Astrocyte of the spinal cord (primary cell): ENCODE measurements around the gene ACOX3.

Source experiments
- DNase-seq: peaks from one replicate; pipeline ENCODE4 v3.0.0; 2011; ENCODE audit warnings: low read depth, low spot score
- H3K4me3 ChIP-seq: 2 replicates; pipeline ENCODE4 v1.5.1; 2011; ENCODE audit warnings: low read depth, mild to moderate bottlenecking, low read length, moderate library complexity
- in situ Hi-C: cut with HindIII; loops from 2 replicates; pipeline ENCODE4 v1.10.0; 2017; ENCODE audit warnings: low sequenced_read_pairs
- TF ChIP-seq, protein P1 (sequence below): IDR thresholded peaks from 2 replicates; pipeline ENCODE4 v1.5.1; 2012; ENCODE audit warnings: low read depth, mild to moderate bottlenecking, low read length, inconsistent platforms

ACOX3 gene

DNA sequence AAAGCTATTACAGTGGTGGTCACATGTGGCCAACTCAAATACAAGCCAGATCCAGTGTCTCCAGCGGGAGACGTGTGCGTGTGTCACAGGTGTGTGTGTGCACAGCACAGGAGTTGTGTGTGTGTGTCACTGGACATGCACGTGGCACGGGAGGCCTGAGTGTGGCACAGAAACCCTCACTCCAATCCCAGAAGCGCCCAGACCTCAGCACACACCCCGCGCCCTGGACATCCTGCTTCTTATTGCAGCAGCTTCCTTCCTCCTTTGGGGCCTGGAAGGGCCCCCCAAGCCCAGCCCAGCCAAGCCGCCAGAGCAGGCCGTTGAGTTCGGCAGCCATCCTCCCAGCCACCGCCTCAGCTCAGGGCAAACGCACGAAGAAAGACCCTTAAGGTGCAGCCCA lies 37.9 kb downstream of the ACOX3 start:
- TF ChIP-seq, protein P1, sequence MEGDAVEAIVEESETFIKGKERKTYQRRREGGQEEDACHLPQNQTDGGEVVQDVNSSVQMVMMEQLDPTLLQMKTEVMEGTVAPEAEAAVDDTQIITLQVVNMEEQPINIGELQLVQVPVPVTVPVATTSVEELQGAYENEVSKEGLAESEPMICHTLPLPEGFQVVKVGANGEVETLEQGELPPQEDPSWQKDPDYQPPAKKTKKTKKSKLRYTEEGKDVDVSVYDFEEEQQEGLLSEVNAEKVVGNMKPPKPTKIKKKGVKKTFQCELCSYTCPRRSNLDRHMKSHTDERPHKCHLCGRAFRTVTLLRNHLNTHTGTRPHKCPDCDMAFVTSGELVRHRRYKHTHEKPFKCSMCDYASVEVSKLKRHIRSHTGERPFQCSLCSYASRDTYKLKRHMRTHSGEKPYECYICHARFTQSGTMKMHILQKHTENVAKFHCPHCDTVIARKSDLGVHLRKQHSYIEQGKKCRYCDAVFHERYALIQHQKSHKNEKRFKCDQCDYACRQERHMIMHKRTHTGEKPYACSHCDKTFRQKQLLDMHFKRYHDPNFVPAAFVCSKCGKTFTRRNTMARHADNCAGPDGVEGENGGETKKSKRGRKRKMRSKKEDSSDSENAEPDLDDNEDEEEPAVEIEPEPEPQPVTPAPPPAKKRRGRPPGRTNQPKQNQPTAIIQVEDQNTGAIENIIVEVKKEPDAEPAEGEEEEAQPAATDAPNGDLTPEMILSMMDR, result no peak
- in situ Hi-C loops, result no loop called here
- DNase-seq, result no peak
- no peak overlapping the region for H3K4me3 ChIP-seq

DNA sequence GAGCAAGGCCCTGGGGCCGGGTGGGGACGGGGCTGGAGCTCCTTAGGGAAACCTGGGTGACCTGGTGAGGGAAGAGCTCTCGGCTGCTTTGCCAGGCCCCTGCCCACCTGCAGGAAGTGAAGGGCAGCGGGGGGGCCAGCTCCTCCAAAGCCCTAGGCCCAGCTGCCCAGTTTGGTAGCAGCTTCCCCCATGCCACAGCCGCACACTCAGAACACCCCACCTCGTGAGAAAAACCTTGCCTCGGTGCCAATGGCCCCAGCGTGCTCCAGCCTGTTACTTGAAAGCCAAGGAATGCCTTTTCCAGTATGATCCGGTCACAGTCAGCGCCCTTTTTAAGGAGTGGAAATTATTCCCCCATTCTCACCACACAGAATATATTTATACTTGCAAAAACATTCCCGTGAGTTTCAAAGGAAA lies 38.3 kb downstream of the ACOX3 start:
- in situ Hi-C loops, result no loop called here
- no peak for DNase-seq
- TF ChIP-seq, protein P1, result no peak
- H3K4me3 ChIP-seq, result no peak overlapping the region

DNA sequence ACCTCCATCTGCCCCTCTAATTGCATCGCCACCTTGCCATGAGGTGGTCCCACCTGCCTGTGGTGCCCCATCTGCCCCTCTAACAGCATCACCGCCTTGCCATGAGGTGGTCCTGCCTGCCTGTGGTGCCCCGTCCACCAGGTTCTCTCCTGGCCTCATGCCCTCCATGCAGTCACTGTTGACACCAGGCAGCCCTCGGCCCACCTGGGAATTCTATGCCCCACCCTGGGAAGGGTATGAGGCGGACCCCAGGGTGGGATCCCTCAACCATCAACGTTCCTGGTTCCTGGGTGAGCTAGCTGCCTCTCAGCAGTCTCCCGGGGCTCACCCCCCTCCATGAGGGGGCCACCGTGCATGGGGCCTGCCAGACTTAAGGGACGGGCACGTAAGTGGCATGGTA lies 38.9 kb downstream of the ACOX3 start:
- no peak for DNase-seq
- TF ChIP-seq, protein P1, result no peak
- in situ Hi-C loops, result no loop called here
- H3K4me3 ChIP-seq, result no peak overlapping the region

DNA sequence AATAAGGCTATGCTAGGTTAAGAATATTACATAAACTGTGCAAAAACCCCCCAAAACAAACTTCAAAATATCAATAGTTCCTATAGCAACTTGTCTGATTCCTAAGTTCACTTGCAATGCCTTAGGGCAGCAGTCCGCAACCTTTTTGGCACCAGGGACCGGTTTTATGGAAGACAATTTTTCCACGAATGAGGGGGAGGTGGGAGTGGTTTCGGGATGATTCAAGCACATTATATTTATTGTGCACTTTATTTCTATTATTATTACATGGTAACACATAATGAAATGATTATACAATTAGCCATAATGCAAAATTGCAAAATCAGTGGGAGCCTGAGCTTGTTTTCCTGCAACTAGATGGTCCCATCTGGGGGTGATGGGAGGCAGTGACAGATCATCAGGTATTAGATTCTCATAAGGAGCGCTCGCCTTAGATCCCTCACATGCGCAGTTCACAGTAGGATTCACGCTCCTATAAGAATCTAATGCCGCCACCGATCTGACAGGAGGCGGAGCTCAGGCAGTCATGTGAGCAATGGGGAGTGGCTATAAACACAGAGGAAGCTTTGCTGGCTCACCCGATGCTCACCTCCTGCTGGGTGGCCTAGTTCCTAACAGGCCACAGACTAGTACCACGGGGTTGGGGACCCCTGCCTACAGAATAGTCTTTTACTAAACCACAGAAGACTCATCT lies 39.7 kb downstream of the ACOX3 start:
- no peak for DNase-seq
- in situ Hi-C loops, result no loop called here
- TF ChIP-seq, protein P1, result no peak
- no peak overlapping the region for H3K4me3 ChIP-seq

DNA sequence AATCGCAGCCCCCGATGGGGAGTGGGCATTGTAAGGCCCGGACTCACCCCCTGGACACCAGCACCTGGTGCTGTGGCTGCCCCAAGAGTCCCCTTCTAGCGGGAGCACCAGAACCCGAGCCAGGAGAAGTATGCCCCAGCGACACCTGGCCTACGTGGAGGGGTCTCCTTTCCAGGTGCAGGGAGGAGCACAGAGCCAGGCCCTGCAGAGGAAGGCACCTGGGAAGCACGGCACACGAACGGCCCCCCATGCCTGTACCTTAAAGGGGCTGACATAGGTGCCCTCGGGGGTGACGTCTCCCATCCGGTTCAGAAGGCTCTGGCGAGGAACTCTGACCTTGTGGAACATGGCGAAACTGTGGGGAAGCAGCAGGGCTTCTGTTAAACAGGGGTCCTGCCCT lies 41.2 kb downstream of the ACOX3 start:
- no peak for DNase-seq
- in situ Hi-C loops, result no loop called here
- no peak overlapping the region for H3K4me3 ChIP-seq
- TF ChIP-seq, protein P1, result no peak

DNA sequence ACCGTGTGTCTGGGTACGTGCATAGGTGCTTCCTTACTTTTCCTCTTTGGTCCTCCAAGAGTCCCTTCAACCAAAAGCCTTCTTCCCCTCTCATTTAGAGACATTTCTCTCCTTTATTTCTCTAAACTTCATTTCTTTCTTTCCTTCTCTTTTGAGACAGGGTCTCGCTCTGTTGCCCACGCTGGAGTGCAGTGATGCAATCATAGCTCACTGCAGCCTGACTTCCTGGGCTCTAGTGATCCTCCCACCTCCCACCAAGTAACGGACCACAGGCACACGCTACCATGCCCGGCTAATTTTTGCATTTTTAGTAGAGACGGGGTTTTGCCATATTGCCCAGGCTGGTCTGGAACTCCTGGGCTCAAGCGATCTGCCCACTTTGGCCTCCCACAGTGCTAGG lies 42.2 kb downstream of the ACOX3 start:
- TF ChIP-seq, protein P1, result no peak
- H3K4me3 ChIP-seq, result no peak overlapping the region
- in situ Hi-C loops, result no loop called here
- no peak for DNase-seq
